OCI-LY1 (cell line): ENCODE results near the gene C15orf62.

Experiments
- H2AFZ ChIP-seq: fragments of 200-600 bp; sonication (generic), shearing (Covaris generic); 2 replicates; pipeline ENCODE4 v1.6.0; 2014; ENCODE audit warnings: antibody characterized with exemption, mild to moderate bottlenecking, low read length
- H3F3A ChIP-seq: fragments of 200-600 bp; sonication (generic), shearing (Covaris generic); 2 replicates; pipeline ENCODE4 v1.6.0; 2014; ENCODE audit warnings: mild to moderate bottlenecking, antibody characterized with exemption, low read length, moderate library complexity; ENCODE audit not compliant: insufficient read depth
- H3K27ac ChIP-seq: fragments of 200-600 bp; sonication (generic); 2 replicates; pipeline ENCODE4 v1.5.1; 2014; ENCODE audit warnings: low read length, mixed run types, mild to moderate bottlenecking, low read depth; ENCODE audit not compliant: poor library complexity, severe bottlenecking
- H3K27me3 ChIP-seq: fragments of 200-600 bp; sonication (generic); 2 replicates; pipeline ENCODE4 v1.6.0; 2014; ENCODE audit warnings: antibody characterized with exemption, mild to moderate bottlenecking, low read length, moderate library complexity; ENCODE audit not compliant: insufficient read depth
- H3K36me3 ChIP-seq: fragments of 200-600 bp; sonication (generic); 2 replicates; pipeline ENCODE4 v1.6.1; 2014; ENCODE audit warnings: mild to moderate bottlenecking, antibody characterized with exemption, low read length, moderate library complexity, mixed read lengths; ENCODE audit not compliant: insufficient read depth
- H3K4me1 ChIP-seq: fragments of 200-600 bp; sonication (generic); 2 replicates; pipeline ENCODE4 v1.5.1; 2014; ENCODE audit warnings: mild to moderate bottlenecking, low read length, moderate library complexity; ENCODE audit not compliant: insufficient read depth, severe bottlenecking
- H3K4me2 ChIP-seq: fragments of 200-600 bp; sonication (generic), shearing (Covaris generic); 2 replicates; pipeline ENCODE4 v1.6.1; 2014; ENCODE audit warnings: low read length
- H3K4me3 ChIP-seq: fragments of 200-600 bp; sonication (generic); 2 replicates; pipeline ENCODE4 v1.5.1; 2014; ENCODE audit warnings: low read length, low read depth, mild to moderate bottlenecking, mixed read lengths; ENCODE audit not compliant: poor library complexity, severe bottlenecking
- H3K79me2 ChIP-seq: fragments of 200-600 bp; shearing (Covaris generic); 2 replicates; pipeline ENCODE4 v1.6.1; 2016; ENCODE audit warnings: mixed run types, low read length, mixed read lengths; ENCODE audit not compliant: insufficient read depth
- H3K9ac ChIP-seq: fragments of 200-600 bp; sonication (generic), shearing (Covaris generic); 2 replicates; pipeline ENCODE4 v1.6.1; 2014; ENCODE audit warnings: mild to moderate bottlenecking, low read length, mixed read lengths
- H3K9me2 ChIP-seq: fragments of 200-600 bp; sonication (generic), shearing (Covaris generic); 2 replicates; pipeline ENCODE4 v1.6.1; 2014; ENCODE audit warnings: low read depth, mild to moderate bottlenecking, low read length, mixed read lengths
- H3K9me3 ChIP-seq: fragments of 200-600 bp; shearing (Covaris generic); 2 replicates; pipeline ENCODE4 v1.6.1; 2014; ENCODE audit warnings: low read length, mixed read lengths
- H4K20me1 ChIP-seq: fragments of 200-600 bp; sonication (generic), shearing (Covaris generic); 2 replicates; pipeline ENCODE4 v1.6.0; 2016; ENCODE audit warnings: mild to moderate bottlenecking, low read length; ENCODE audit not compliant: insufficient read depth
- CTCF ChIP-seq: fragments of 200-600 bp; sonication (generic), shearing (Covaris generic); IDR thresholded peaks from 2 replicates; pipeline ENCODE4 v1.5.1; 2017; ENCODE audit warnings: mild to moderate bottlenecking, antibody characterized with exemption, low read length, moderate library complexity, mixed read lengths
- EZH2 ChIP-seq: fragments of 200-600 bp; sonication (generic), shearing (Covaris generic); IDR thresholded peaks from 2 replicates; pipeline ENCODE4 v1.8.0; 2017; ENCODE audit warnings: borderline replicate concordance, mixed run types, mild to moderate bottlenecking, antibody characterized with exemption, low read length, moderate library complexity, mixed read lengths

C15orf62 gene

GRCh38 chr15:40775740-40776536 is 6.2 kb downstream of the C15orf62 start:
- Histone ChIP-seq H3F3A (no peaks in the 10 kb centered on the region), H3K4me2 (no peak overlapping the region), H3K9ac (no peak overlapping the region), H2AFZ (no peak overlapping the region), H4K20me1 (no peaks in the 10 kb centered on the region), H3K27ac (no peak overlapping the region), H3K36me3 (peaks cover 47% of the 10 kb centered on the region), H3K9me3 (no peaks in the 10 kb centered on the region), H3K9me2 (no peaks in the 10 kb centered on the region), H3K79me2 (no peaks in the 10 kb centered on the region), H3K4me1 (peaks cover under 1% of the 10 kb centered on the region), H3K27me3 (no peaks in the 10 kb centered on the region), H3K4me3 (no peak overlapping the region)
- TF ChIP-seq EZH2: no peak
- no peak for TF ChIP-seq CTCF

- H3K9ac ChIP-seq: no peak overlapping the region
- H3K27me3 ChIP-seq: no peaks in the 10 kb centered on the region
- H4K20me1 ChIP-seq: no peaks in the 10 kb centered on the region
- peaks cover 44% of the 10 kb centered on the region for H3K36me3 ChIP-seq
- no peaks in the 10 kb centered on the region for H3K79me2 ChIP-seq
- H2AFZ ChIP-seq: no peak overlapping the region
- H3K4me1 ChIP-seq: no peaks in the 10 kb centered on the region
- no peaks in the 10 kb centered on the region for H3F3A ChIP-seq
- no peak for TF ChIP-seq EZH2
- H3K4me3 ChIP-seq: no peak overlapping the region
- no peaks in the 10 kb centered on the region for H3K9me2 ChIP-seq
- no peak overlapping the region for H3K4me2 ChIP-seq
- H3K27ac ChIP-seq: no peak overlapping the region
- no peaks in the 10 kb centered on the region for H3K9me3 ChIP-seq
Observed at GRCh38 chr15:40776537-40777141, 6.9 kb downstream of the C15orf62 start.

- Histone ChIP-seq H3K9me2 (no peaks in the 10 kb centered on the region), H3K27ac (no peak overlapping the region), H3K9ac (no peak overlapping the region), H3K79me2 (no peaks in the 10 kb centered on the region), H2AFZ (no peak overlapping the region), H3K27me3 (no peaks in the 10 kb centered on the region), H4K20me1 (no peaks in the 10 kb centered on the region), H3K4me2 (no peak overlapping the region), H3F3A (no peaks in the 10 kb centered on the region), H3K4me3 (no peak overlapping the region), H3K36me3 (peaks cover 14% of the 10 kb centered on the region), H3K9me3 (no peaks in the 10 kb centered on the region), H3K4me1 (peaks cover 7% of the 10 kb centered on the region)
- TF ChIP-seq CTCF (peak; percentile 95), EZH2 (no peak)
Observed at GRCh38 chr15:40782609-40783227, 12.9 kb downstream of the C15orf62 start.
